Inflammatory macrophage (primary cell): ENCODE data around the gene SPOCK1.

Source experiments
- DNase-seq, 2 donors: peaks; one replicate each; pipeline ENCODE4 v3.0.0-alpha.2; 2020 to 2022

SPOCK1 gene

DNA sequence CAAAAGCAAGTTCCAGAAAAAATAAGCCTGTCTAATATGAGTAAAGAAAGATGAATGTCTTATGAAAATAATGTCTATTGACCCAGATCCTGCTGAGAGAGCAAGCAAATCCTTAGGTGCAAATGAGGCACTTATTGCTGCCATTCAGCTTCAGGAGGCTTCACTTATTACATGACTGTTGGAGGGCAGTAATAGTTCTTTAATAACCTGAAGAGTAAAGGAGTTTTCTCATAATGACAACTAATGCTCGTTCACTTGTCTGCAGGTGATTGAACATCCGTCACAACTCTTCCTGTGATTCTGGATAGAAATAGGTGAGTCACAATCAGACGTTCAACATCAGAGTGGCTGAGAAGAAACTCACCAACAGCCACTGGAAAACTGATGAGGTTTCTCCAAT, 58.3 kb downstream of the SPOCK1 start:
- no peak for DNase-seq

DNA sequence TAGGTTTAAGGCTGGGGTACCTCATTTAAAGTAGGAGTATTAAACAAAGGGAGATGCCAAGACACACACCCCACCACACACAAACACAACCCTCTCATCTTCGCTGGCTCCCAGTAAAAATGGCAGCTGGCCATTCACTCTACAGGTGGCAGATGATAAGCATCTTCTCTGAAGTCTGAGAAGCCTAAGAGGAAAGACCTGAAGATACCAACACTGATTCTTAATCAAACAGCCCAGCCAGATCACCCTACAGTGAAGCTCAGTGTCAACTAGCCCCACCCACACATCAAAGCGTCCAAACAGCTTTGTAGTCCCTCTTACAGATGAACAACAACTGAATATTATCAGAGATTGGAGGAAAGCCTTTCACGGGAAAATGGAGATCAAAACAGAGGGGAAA, 59.5 kb downstream of the SPOCK1 start:
- no peak for DNase-seq

DNA sequence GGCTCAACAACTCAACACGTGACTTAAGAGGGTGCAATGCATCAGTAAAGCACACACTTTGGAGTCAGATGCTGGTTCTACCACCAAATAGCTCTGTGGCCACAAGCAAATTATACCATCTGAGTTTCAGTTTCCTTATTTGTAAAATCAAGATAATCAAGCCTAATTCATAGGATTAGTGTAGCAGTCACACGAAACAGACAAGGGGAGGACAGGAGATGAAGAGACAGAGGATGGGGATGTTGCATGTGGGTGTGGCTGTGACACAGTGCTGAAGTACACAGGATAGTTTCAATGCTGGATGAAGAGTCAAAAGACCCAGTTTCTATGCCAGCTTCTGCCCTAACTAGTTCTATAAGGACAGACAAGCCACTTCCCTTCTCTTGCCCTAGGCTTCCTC, 60.2 kb downstream of the SPOCK1 start:
- DNase-seq: no peak

DNA sequence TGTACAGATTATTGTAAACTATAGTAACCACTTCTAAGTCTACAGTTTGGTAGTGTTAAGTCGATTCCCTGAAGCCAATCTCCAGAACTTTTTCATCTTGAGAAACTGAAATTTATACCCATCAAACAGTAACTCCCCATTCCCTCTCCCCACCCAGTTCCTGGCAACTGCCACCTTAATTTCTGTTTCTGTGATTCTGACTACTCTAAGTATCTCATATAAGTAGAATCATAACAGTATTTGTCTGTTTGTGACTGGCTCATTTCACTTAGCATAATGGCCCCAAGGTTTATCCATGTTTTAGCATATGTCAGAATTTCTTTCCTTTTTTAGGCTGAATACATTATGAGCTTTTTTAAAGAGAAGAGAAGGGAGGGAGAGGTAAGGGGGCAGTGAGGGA, 61.4 kb downstream of the SPOCK1 start:
- DNase-seq: no peak

DNA sequence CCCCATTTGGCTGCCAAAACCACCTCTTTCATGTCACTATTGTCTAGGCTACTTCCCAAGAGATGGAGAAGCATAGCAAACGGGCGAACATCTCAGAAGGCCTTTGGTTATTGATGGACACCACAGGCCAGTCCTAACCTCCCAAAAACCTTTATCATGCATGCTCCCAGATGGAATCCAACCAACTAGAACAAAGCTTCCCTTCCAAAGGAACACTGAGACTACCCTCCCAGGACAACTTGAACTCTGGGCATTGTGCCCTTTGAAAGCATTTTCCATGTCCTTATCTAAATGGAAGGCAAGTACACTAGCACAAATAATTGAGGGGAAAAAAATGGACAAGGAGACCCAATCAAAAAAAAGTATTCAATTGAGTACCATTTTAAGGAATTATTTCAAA, 65.6 kb downstream of the SPOCK1 start:
- no peak for DNase-seq

DNA sequence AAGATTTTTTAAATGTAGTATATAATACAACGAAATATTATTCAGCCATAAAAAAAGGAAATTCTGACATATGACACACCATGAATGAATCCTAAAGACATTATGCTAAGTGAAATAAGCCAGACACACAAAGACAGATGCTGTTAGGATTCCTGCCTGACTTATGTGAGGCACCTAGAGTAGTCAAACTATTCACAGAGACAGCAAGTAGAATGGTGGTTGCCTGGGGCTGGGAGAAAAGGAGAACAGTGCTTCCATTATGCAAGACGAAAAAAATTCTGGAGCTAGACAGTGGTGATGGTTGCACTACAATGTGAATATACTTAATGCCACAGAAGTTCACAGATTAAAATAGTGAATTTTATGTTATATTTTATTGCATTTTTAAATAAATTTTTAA, 66.8 kb downstream of the SPOCK1 start:
- DNase-seq: no peak

DNA sequence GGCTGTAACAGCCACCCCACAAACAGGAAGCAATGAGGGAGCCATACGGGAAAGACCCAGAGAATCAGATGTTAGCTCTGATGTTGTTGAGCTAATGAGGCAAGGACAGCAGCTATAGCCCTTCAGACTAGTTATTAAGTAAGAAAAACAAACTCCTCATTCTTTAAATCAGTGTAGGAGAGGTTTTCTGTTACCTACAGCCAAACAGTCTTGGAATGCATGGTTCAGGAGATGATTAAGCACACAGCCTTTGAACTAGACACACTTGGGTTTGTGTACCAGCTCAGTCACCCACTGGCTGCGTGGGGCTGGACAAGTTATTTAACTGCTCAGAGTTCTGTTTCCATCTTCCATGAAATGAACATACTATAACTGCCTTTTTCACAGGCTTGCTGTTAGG, 68.1 kb downstream of the SPOCK1 start:
- no peak for DNase-seq

DNA sequence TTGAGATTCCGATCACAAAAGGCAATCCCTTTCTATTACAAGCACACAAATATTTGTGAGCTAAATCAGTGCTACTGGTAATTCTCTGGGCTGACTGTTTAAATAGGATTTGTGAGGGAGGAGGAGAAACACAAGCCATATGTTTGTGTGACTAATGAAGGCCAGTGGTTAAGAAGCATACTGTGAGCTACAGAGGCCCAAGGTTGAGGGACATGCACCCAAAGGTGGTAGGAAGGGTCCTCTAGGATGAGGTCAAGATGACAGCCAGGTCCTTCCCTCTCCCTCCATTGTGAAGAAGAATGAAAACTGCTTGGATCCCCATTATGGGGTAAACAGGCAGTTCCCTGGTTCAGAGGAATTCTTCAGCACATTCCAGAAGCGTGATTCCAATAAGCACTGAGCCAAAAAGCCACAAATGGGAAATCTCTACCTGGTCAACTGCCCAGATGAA, 83.9 kb downstream of the SPOCK1 start:
- DNase-seq: no peak

DNA sequence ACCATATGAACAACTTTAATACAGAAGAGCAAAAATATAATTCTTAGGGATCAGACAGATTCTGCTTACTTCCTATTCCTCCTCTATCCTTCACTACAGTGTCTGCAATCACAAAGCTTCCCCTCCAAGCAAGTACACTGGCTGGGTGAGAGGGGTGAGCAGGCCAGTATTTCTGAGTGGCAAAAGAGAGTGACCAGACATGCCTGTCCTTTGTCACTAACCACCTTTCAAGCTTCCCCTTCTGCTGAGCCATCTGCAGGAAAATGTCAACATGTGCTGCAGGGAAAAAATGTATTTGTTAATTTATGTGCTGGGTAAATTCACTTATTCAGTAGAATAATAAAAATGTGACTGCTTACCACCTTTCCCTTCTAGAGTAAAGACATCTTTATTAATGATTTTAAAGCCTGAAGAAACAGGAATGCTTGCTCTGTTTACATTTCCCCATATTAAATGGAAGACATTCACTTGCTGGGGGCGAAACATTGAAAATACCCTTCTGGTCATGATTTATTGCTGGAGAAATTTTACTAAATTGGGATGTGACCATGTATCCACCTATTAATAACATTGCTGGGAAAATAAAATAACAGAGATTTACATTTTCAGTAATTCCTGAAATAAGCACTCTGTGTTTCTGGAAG, 84.9 kb downstream of the SPOCK1 start:
- DNase-seq: no peak

DNA sequence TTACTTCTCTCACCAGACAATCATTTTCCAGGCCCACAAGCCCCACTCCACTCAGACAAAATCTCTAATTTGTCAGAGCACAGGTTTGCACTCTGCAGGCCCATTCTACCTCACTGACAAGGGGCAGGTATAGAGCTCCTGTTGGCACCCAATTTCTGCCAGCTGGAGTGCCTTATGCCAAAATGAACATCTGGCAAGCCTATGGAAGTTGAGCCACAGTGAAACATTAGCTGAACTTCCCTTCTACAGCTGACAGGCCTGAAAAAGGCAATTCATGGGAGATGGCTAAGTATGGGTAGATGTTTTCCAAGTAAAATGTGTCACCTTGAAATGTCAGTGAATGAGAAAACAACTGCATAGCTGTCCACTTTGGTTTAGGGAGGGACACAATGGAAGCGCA, 87.0 kb downstream of the SPOCK1 start:
- no peak for DNase-seq

DNA sequence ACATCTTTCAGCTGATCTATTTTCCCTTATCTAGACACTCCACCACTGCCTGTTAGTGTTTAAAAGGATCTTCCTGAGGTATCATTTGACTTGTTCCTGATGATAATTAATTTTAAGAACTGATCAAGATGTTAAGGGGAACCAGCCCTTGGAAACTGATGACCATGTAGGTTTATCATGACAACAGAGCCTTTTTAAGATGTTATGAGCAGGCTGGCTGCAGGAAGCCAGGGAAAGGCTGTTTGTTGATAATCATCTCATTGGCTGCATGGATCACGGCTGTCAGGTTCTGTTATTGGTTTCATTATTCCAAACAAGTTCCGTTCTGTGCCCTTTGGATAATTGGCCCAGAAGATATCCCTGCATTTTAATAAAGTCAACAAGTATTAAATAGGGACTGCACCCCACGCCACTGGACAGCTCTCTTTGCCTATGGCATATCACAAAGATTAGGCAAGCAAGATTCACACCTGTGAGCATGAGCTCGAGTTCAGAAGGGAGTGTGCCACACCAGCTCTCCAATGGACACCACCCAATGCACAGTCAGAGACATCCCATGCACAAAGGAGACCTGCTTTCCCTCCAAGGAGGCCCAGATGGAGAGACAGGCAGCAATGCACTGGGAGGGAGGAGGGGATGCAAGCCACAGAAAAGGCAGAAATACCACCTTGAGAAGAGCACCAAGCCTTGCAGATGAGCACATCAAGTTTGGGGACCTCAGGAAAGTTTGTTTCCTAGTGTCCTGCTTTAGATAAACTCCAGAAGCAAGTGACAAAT, 88.7 kb downstream of the SPOCK1 start:
- DNase-seq: no peak

DNA sequence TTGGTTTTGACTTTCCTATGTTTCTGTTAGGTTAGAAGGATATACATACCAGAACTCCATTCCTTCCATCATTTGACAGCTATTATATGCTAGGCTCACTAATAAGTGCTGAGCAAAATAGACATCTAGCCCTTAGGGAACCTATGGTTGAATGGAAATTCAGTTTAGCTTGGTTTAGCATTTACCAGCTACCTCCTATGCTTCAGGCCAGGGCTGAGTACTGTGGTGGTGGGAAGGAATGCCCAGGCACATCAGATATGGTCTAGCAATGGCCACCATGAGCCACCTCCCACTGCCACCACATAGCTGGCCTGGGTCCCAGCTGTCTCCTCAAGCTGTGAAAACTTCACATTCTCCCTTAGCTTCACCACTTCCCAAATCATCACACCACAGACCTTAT, 89.4 kb downstream of the SPOCK1 start:
- no peak for DNase-seq

DNA sequence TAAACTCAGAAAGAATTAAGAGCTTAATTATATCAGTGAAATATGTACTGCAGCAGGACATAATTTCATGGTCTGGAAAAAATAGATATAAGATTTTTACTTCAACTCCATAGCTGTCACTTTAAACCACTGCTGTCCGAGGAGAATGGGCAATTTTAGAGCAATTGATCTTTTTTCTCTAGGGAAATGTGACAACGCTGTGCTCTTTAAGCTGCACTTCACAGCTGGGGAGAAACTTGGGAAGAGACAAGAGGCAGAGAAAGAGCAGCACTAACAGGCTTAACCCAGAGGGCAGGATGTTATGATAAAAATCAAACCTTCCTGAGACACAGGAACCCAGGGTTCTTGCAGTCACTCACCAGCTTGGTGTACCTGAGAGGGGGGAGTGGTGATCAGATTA, 92.0 kb downstream of the SPOCK1 start:
- DNase-seq: no peak

DNA sequence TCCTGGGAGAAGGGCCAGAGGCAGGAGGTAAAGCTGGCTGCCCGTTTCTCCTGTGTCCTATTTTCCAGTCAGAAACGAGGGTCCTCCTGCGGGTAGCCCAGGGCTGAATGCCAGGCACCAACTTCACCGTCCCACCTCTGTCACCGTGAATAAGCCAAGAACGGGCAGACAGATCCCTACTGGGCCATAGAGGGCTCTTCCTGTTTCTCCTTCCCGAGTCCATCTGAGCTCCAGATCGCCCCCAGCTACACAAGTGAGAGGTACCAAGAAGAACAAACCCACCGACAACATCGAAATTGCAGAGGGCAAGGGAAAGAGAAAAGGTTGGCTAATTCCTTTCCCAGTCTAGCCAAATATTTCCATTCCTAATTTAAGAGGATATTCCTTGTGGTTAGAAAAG, 93.7 kb downstream of the SPOCK1 start:
- DNase-seq: no peak

DNA sequence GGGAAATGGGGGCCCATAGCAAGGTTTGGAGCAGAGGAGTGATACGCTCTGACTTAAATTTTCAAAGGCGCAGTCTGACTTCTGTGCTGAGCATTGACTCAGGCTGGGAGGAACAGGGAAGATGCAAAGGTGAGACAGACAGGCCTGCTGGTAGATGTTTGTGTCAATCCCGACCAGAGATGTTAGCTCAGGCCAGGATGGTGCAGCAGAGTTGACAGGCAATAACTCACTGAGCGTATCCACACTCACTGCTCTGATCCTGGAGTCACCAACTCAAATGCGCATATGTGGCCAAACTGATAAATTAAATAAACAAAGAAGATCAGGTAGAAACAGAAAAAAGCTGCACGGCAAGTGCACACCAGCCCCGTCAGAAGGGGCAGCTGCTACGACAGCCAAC, 95.3 kb downstream of the SPOCK1 start:
- DNase-seq: no peak

DNA sequence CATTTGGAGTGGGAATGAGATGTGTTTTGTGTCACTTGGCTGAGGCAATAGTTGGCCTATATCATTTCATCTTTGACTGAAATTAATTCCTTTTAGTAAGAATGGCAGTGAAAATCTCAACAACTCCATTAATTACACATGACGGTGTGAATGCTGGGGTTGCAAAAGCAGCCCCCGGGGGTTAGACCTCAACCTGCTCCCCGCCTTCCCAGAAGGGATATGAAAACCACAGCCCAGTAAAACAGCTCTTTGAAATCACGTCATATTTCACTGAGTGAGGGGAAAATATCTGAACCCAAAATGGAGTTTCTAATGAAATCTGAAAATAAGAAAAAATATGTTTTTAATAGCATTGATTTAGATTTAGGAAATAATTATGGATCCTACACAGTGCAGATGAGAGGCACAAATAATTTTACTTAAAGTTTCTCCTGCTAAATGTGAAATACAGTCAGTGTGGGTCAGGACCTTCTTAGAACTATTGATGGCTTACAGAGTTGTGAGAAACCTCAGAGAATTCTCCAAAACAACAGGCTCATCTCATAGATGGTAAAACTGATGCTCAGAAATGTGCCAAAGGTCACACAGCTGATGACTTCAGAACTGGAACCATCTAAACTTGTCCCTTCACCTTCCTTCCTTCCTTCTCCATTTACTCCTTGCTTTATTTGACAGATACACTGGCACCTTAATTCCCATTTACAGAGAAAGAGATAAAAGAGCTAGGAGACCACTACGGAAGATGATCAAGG, 96.5 kb downstream of the SPOCK1 start:
- no peak for DNase-seq

DNA sequence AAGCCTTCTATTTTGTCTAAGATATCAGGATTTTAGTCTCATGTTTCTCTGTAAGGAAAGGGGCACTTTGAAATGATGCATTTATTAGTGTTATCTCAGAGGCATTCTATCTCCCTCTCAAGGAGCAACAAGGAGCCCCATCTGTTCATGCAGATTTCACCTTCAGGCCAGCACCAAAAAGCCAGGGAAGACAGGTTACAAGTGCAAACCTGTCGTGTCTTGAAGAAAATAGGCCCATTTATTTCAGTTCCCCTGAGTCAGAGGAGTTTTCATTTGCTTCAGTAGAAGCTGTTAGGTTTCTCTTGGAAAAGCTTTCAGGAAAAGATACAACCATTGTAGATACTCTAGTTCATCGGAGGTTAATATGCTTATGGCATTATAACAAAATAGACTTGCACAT, 97.2 kb downstream of the SPOCK1 start:
- no peak for DNase-seq

DNA sequence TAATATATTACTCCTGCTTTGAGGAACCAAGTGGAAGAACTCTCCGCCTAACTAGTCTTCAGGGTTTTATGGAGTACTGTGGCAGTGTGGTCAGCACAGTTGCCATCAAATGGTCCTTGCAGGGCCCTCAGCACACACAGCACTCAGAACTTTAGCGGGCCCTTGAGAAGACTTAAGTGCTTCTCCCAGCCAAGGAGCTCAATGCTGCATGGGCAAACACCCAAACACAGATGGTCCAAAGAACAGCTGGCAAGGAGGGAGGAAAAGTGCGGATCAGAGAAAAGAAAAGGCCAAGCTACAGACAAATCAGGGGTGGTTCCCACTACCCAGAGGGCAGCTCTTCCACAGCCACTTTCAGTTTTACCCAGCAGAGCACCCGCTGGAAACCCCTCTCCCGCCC, 98.6 kb downstream of the SPOCK1 start:
- DNase-seq: no peak

DNA sequence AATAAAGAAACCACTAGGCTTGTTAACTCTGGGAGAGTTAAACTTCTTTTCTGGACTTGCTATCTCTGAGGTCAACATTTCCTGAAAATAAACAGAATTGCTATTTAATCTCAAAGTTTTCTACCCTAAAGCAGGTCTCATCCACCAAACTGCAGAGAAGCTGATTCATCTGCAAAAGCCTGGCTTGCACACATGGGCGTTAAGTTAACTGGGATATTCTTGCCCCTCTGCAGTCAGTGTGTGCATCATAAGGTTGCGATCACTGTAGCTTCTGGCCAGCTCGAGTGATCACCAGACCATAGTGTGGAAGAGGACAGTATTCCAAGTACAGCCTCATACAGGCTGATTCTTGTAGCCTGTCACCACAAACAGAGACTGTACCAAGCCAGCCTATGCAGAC, 99.2 kb downstream of the SPOCK1 start:
- no peak for DNase-seq

DNA sequence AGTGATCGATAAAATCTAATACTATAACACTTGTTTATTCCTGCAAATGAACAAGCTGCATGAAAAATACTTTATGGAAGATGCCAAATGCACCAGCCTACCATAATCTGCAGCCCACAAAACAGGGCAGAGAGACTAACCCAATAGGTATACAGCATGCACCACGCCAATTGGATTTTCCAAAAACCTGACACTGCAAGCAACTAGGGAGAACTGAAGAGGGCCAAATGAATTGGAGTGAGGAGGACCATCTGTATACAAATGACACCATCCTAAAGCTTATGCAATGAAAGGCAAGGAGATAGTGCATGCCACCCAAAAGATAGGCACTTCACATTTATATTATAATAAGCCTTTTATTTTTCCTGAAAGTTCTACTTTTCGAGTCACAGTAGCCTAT, 100.4 kb downstream of the SPOCK1 start:
- DNase-seq: no peak

DNA sequence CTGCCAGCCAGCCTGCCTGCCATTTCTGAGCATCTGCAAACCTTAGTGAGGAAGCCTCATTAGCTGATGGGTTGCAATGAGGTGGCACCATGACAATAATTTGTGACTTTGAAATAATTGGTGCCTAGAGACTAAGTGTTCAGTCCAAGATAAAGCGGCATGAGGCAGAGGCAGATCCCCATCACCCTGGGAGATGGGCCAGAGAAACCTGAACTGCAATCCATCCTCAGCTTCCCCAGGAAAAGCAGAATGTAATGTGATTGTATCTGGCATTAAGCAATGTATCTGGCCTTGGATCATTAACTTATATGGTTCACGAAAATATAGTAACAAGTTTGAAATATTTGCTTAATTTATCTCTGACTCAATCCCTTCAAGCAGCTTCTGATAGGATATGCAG, 101.0 kb downstream of the SPOCK1 start:
- DNase-seq: no peak

DNA sequence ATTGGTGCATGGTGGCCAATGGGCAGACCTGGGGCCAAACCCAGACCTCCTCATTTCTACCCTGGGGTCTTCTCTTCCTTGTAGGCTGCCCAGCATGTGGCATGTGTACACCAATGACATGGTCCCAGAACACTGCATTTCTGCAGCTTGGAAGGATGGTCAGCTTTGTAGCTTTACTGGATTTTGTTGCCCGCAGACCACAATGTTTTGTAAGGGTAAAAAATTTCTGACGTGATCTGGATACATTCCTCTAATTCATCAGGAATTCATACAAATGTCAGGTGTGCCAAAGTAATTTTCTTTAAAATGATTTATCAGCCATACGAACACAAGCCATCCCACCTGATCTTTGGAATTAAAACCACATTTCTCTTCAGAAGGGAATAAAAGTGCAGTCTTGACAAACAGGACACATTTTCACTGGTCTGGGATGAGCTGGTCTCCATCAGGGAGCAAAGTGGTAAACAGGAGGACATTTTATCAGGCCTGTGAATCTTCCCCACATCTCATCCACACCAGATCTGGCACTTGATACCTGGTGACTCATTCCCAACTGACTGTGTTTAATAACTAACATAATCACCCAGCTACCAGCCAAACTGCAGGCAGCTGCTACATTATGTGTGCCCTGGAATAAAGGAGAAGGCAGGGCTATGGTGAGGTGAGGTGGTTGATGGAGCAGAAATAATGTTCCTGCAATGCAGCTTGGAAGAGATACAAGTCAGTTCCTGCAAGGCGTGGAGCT, 103.9 kb downstream of the SPOCK1 start:
- no peak for DNase-seq

DNA sequence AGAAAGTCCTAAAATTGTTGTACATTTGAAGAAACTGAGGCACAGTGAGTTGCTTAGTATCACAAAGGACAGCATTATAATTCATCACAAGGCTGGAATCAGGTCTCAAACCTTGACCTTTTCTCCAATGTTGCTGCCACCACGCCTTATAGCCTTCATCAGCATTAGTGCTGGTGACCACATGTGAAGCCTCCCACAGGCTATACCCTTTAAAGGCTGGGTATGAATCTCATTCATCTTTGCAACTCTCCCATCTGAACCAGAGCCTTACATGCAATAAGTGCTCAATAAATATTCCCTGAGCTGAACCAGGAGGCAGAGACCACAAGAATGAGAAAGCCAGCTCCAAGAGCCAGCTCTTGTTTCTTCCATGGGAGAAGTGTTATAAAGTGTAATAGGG, 104.7 kb downstream of the SPOCK1 start:
- no peak for DNase-seq
